Stimulated activated CD4-positive, alpha-beta T cell treated with anti-CD3 and anti-CD28 coated beads, Interleukin-4, amount 100 ng/mL, for 4 hours (primary cell): Measurements from ENCODE around the gene DBNDD2.

ENCODE experiments used
- DNase-seq, 2 experiments: peaks; one replicate each; pipeline ENCODE4 v3.0.0-alpha.2; 2020

Gene DBNDD2

GRCh38 chr20:45387274-45387673 is 20.8 kb upstream of the DBNDD2 start:
- no peak for DNase-seq

- no peak for DNase-seq
These were observed 17.2 kb upstream of the DBNDD2 start for GRCh38 chr20:45390931-45391330.

GRCh38 chr20:45391559-45391958 is 16.5 kb upstream of the DBNDD2 start:
- no peak for DNase-seq

GRCh38 chr20:45392733-45393132 is 15.4 kb upstream of the DBNDD2 start:
- DNase-seq = no peak

- DNase-seq = no peak
These were observed 13.6 kb upstream of the DBNDD2 start for GRCh38 chr20:45394221-45395113.

GRCh38 chr20:45395114-45395415 is 13.0 kb upstream of the DBNDD2 start:
- DNase-seq = no peak

- DNase-seq = no peak
These were observed 9.1 kb upstream of the DBNDD2 start for GRCh38 chr20:45399018-45399417.

- no peak for DNase-seq
These were observed 7.6 kb upstream of the DBNDD2 start for GRCh38 chr20:45400346-45401031.

GRCh38 chr20:45402946-45403345 is 5.1 kb upstream of the DBNDD2 start:
- no peak for DNase-seq

GRCh38 chr20:45404438-45404837 is 3.7 kb upstream of the DBNDD2 start:
- DNase-seq = no peak

GRCh38 chr20:45405571-45406259 is 2.4 kb upstream of the DBNDD2 start:
- DNase-seq = no peak

- peak; percentile 49 to 78 for DNase-seq
These were observed 1.6 kb upstream of the DBNDD2 start for GRCh38 chr20:45406260-45407066.

GRCh38 chr20:45407067-45407745 is 883 bp upstream of the DBNDD2 start:
- no peak for DNase-seq

- DNase-seq = no peak
These were observed 641 bp downstream of the DBNDD2 start for GRCh38 chr20:45408646-45409213.

GRCh38 chr20:45409521-45410272 is 1.6 kb downstream of the DBNDD2 start:
- no peak for DNase-seq

GRCh38 chr20:45410887-45411286 is 2.8 kb downstream of the DBNDD2 start:
- no peak for DNase-seq

GRCh38 chr20:45412653-45413052 is 4.6 kb downstream of the DBNDD2 start:
- no peak for DNase-seq

- no peak for DNase-seq
These were observed 5.4 kb downstream of the DBNDD2 start for GRCh38 chr20:45413479-45413878.

GRCh38 chr20:45415822-45416637 is 7.9 kb downstream of the DBNDD2 start, which contains the start of gene PIGT:
Gene PIGT (plus strand): TSS chr20:45416141. CDS start chr20:45416157, 16 bp downstream.
- DNase-seq = peak; percentile 79 to 92

- no peak for DNase-seq
These were observed 8.8 kb downstream of the DBNDD2 start for GRCh38 chr20:45416917-45417316.
